Coronary artery (tissue), 2 donors: ENCODE results near the gene P2RX7.

ENCODE experiments used
- DNase-seq: peaks from one replicate; pipeline ENCODE4 v3.0.0-alpha.2; 2017; ENCODE audit warnings: low spot score
- H3K27ac ChIP-seq, 2 donors: fragments of 200-600 bp; sonication (generic); one replicate each; pipeline ENCODE4 v1.5.1; 2016 to 2019
- H3K4me3 ChIP-seq: fragments of 200-600 bp; sonication (generic); 2 replicates; pipeline ENCODE4 v1.5.1; 2016; ENCODE audit warnings: mild to moderate bottlenecking, moderate library complexity
- TF ChIP-seq, protein P1 (sequence below): fragments of 200-600 bp; sonication (generic); IDR thresholded peaks from one replicate; pipeline ENCODE4 v1.5.1; 2019; ENCODE audit warnings: antibody characterized with exemption

Gene P2RX7

DNA sequence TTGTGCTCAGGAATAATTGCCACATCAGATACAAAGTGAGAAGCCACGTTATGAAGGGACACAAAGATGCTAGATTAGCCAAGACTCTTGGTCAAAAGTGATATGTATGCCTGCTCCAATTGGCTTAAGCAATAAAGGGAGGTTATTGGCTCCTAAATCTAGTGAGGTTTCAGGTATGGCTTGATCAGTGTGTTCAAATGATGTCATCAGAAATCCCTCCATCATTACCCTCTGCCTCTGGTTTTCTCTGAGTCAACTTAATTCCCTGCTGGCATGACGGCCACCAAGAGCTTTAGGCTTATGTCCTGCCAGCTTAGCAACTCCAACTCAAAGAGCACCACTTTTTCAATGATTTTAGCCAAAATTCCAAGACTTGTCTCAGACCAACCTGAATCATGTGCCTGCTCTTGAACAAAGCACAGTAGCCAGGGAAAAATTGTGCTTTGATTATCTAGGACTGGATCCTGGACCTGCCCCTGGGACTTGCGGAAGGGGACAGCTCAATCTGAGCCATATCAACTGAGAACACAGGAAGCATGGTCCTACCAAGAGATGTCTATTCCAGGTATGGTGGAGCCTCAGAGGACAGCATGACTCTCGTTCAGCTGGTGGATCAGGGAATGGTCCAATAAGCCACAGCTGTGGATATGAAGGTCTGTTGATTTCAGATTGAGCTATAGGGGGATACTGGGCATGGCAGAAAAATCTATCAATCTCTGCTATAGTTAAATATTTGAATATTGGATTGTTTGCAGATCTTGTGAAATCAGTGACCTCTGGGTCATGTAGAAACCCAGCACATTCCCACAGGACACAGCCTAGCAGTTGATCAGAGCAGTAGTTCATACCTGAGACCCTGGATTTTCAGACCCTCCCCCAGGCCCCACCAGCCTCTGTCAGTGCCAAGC is 16.1 kb upstream of the P2RX7 start:
- TF ChIP-seq, protein P1, sequence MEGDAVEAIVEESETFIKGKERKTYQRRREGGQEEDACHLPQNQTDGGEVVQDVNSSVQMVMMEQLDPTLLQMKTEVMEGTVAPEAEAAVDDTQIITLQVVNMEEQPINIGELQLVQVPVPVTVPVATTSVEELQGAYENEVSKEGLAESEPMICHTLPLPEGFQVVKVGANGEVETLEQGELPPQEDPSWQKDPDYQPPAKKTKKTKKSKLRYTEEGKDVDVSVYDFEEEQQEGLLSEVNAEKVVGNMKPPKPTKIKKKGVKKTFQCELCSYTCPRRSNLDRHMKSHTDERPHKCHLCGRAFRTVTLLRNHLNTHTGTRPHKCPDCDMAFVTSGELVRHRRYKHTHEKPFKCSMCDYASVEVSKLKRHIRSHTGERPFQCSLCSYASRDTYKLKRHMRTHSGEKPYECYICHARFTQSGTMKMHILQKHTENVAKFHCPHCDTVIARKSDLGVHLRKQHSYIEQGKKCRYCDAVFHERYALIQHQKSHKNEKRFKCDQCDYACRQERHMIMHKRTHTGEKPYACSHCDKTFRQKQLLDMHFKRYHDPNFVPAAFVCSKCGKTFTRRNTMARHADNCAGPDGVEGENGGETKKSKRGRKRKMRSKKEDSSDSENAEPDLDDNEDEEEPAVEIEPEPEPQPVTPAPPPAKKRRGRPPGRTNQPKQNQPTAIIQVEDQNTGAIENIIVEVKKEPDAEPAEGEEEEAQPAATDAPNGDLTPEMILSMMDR, result no peak
- Histone ChIP-seq H3K27ac (no peak overlapping the region), H3K4me3 (no peak overlapping the region)
- no peak for DNase-seq

DNA sequence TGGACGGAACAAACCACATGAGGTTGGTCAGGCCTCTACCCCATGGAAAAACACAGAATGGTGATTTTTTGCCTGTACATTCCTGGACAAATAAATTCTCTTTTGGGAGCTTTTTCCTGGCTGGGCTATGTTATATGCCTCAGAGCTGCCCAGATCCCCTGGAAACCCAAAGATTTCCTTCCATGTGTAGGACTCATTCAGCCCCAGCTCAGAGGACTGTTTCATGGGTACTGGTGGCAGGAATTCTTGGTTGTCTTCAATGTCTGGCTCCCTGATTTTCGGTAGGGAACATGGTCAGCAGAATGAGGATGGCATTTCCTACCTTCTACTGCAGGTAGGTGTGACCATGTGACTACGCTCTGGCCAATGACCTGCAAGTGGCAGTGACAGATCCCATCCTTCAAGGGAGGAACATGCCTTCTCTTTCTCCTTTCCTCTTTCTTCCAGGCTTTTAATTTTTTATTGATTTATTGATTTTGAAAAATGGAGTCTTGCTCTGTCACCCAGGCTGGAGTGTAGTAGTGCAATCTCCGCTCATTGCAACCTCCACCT is 15.4 kb upstream of the P2RX7 start:
- no peak overlapping the region for H3K4me3 ChIP-seq
- no peak overlapping the region for H3K27ac ChIP-seq
- TF ChIP-seq, protein P1, result no peak
- DNase-seq, result no peak

DNA sequence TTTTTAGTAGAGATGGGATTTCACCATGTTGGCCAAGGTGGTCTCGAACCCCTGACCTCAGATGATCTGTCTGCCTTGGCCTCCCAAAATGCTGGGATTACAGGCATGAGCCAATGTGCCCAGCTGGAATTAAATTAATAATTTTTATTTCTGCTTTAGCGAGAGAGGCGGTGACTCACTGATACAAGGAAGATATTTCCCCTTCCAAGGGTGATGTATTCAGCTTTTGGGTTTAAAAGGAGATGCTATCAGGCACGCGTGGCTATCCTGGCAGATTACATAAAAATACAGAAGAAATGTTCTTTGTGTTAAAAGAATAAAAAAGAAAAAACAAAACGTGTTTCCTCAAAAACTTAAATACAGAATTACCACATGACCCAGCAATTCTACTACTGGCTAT is 12.4 kb upstream of the P2RX7 start:
- Histone ChIP-seq H3K4me3 (no peak overlapping the region), H3K27ac (no peak overlapping the region)
- DNase-seq, result no peak
- TF ChIP-seq, protein P1, result no peak

DNA sequence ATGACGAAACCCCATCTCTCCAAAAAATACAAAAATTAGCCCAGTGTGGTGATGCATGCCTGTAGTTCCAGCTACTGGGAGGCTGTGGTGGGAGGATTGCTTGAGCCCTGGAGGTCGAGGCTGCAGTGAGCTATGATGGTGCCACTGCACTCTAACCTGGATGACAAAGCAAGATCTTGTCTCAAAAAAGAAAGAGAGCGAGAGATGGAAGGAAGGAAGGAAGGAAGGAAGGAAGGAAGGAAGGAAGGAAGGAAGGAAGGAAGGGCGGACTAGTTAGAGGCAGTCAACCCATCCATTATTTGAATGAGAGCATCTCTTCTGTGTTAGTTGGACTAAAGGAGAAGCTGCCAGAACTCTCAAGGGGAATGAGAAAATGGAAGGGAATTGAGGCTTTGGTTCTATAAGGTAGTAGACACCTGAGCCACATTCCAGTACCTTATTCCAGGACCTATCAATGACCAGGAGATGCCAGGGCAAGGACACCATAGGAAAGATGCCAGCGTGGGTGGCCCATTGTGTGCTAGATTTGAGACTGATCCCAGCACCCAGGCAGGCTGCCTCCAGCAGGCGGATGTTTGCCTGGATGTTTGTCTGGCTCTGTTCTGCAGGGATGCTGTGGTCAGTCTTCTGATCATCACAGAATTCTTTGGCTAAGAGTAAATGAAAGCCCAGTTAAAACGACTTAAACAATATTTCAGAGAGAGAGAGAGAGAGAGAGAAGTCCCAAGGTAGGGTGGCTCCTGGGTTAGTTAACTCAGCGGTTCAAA is 11.5 kb upstream of the P2RX7 start:
- TF ChIP-seq, protein P1, result no peak
- Histone ChIP-seq H3K4me3 (no peak overlapping the region), H3K27ac (no peak overlapping the region)
- DNase-seq, result no peak

DNA sequence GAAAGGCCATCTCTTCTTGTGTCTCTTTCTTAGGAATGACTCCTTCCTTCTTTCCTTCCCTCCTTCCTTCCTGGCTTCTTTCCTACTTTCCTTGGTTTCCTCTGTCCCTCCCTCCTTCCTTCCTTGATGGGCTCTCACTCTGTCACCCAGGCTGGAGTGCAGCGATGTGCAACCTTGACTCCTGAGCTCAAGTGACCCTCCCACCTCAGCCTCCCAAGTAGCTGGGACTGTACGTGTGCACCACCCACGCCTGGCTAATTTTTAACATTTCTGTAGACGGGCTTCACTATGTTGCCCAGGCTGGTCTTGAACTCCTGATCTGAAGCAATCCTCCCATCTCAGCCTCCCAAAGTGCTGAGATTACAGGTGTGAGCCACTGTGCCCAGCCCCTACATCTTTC is 10.9 kb upstream of the P2RX7 start:
- Histone ChIP-seq H3K27ac (no peak overlapping the region), H3K4me3 (no peak overlapping the region)
- TF ChIP-seq, protein P1, result no peak
- DNase-seq, result no peak

DNA sequence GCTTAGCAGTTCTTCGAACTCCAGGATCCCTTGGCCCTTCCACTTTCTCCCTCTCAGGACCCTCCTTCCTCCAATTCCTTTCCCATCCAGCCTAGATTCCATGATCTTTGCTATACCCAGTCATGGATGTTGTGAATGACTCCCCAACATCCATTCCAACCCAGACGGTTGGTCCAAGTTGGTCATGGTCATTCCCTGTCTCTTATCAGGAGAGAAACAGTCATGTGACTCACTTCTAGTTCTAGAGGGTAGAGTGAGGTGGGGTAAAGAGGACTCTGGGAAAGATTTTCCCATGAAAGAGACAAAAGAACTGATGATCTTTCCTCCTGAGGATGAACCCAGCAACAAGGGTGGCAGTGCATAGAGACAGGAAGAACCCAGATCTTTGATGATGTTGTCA is 9.2 kb upstream of the P2RX7 start:
- H3K27ac ChIP-seq, result no peak overlapping the region
- no peak for DNase-seq
- H3K4me3 ChIP-seq, result no peak overlapping the region
- TF ChIP-seq, protein P1, result no peak
